Endothelial cell of umbilical vein (primary cell): ENCODE data around the gene C19orf67. TPM values are rescaled to one million over a fixed set of nuclear protein-coding genes. Genes with fewer than 3 reads are reported as not detected.

ENCODE experiments used
- polyA plus RNA-seq, 4 experiments: library from polyadenylated mRNA; depleted of rRNA in 3 of 4; stranded (reverse) in 3 of 4; unstranded in 1 of 4; fragments of >200 nt; gene quantifications; 2 replicates each; pipeline versions ENCODE4 v1.2.1 to v1.2.3, GENCODE V29; 2011 to 2012; ENCODE audit warnings: missing spikeins in 1 of 4
- total RNA-seq: library from RNA; stranded (reverse); gene quantifications from 2 replicates; pipeline ENCODE4 v1.2.3, GENCODE V29; 2021

Gene C19orf67
- total and polyA plus RNA-seq, 2 donors (not counting 3 experiments of a cell fraction or from before 2014, with no cell fraction given), result 0.55 TPM; not detected in 1

Other genes starting within 250 kb of the C19orf67 start
- 3.4 and 4.4 TPM in 2 replicates for gene NANOS3, start 208.6 kb downstream of the C19orf67 start, total RNA-seq
- 1.0 and 1.5 TPM in 2 replicates for gene NANOS3, start 208.6 kb downstream of the C19orf67 start, polyA plus RNA-seq
- 1.5 and 2.5 TPM in 2 replicates for gene BRME1, start 179.7 kb downstream of the C19orf67 start, total RNA-seq
- gene BRME1, start 179.7 kb downstream of the C19orf67 start, polyA plus RNA-seq, result 0.69 and 0.86 TPM in 2 replicates
- gene CC2D1A, start 179.6 kb downstream of the C19orf67 start, total RNA-seq, result 29.8 and 33.7 TPM in 2 replicates
- gene CC2D1A, start 179.6 kb downstream of the C19orf67 start, polyA plus RNA-seq, result 13.6 and 14.9 TPM in 2 replicates
- gene PODNL1, start 147.4 kb downstream of the C19orf67 start, total RNA-seq, result 2.0 TPM in 1 of 2 replicates, not detected in the other
- gene PODNL1, start 147.4 kb downstream of the C19orf67 start, polyA plus RNA-seq, result 0.21 and 0.32 TPM in 2 replicates
- gene DCAF15, start 133.3 kb downstream of the C19orf67 start, total RNA-seq, result 42.4 and 47.9 TPM in 2 replicates
- gene DCAF15, start 133.3 kb downstream of the C19orf67 start, polyA plus RNA-seq, result 41.9 and 50.5 TPM in 2 replicates
- 14.4 and 14.7 TPM in 2 replicates for gene RFX1, start 79.5 kb downstream of the C19orf67 start, total RNA-seq
- 2.2 and 2.3 TPM in 2 replicates for gene RFX1, start 79.5 kb downstream of the C19orf67 start, polyA plus RNA-seq
- not detected in 2 replicates for gene RLN3, start 57.6 kb downstream of the C19orf67 start, total RNA-seq
- gene RLN3, start 57.6 kb downstream of the C19orf67 start, polyA plus RNA-seq, result not detected in 2 replicates
- 3.7 and 4.5 TPM in 2 replicates for gene IL27RA, start 54.0 kb downstream of the C19orf67 start, total RNA-seq
- 1.6 and 1.8 TPM in 2 replicates for gene IL27RA, start 54.0 kb downstream of the C19orf67 start, polyA plus RNA-seq
- gene PALM3, start 23.7 kb downstream of the C19orf67 start, total RNA-seq, result 0.31 TPM in 1 of 2 replicates, not detected in the other
- gene PALM3, start 23.7 kb downstream of the C19orf67 start, polyA plus RNA-seq, result 0.08 TPM in 2 replicates
- 0.31 TPM in 1 of 2 replicates, not detected in the other for gene MISP3, start 13.0 kb downstream of the C19orf67 start, total RNA-seq
- 0.25 and 0.26 TPM in 2 replicates for gene MISP3, start 13.0 kb downstream of the C19orf67 start, polyA plus RNA-seq
- gene SAMD1, start 5.0 kb upstream of the C19orf67 start, total RNA-seq, result 35.2 and 35.9 TPM in 2 replicates
- 13.8 and 14.1 TPM in 2 replicates for gene SAMD1, start 5.0 kb upstream of the C19orf67 start, polyA plus RNA-seq
- 97.5 and 110 TPM in 2 replicates for gene PRKACA, start 32.0 kb upstream of the C19orf67 start, total RNA-seq
- 29.9 and 44.2 TPM in 2 replicates for gene PRKACA, start 32.0 kb upstream of the C19orf67 start, polyA plus RNA-seq
- gene ASF1B, start 50.8 kb upstream of the C19orf67 start, total RNA-seq, result 37.1 and 39.1 TPM in 2 replicates
- 36.6 and 42.4 TPM in 2 replicates for gene ASF1B, start 50.8 kb upstream of the C19orf67 start, polyA plus RNA-seq
- 5.4 and 7.3 TPM in 2 replicates for gene ADGRL1, start 120.4 kb upstream of the C19orf67 start, total RNA-seq
- 8.3 and 9.0 TPM in 2 replicates for gene ADGRL1, start 120.4 kb upstream of the C19orf67 start, polyA plus RNA-seq